GM19372 (cell line): ENCODE measurements around the gene EXOSC5.
"Not testable (repeated sequence)": the region's sequence is repeated elsewhere in the genome, so short reads cannot be mapped to it uniquely, and the experiment has no call there.

Source experiments
- ATAC-seq: cut with Tn5 transposase; IDR thresholded peaks from one replicate; pipeline ENCODE4 v1.9.1; 2021; ENCODE audit warnings: mild to moderate bottlenecking, low read depth, moderate library complexity; ENCODE audit not compliant: unreplicated experiment

Gene EXOSC5

DNA sequence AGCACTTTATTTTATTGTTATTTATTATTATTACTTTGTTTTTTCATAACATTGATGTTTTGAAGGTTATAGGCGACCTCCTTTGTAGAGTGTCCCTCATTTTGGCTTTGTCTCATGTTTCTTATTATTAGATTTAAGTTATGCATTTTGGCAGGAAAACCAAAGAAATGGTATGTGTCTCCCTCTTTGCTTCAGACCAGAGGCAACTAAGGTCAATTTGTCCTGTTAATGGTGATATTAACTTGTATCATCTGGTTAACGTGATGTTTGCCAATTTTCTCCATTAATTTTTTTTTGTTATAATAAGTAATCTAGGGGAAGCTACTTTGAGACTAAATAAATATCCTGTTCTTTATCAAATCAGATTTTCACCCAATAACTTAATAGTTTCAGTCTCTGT, 24.7 kb downstream of the EXOSC5 start:
- no peak for ATAC-seq

GRCh38 chr19:41371541-41371940, 25.6 kb downstream of the EXOSC5 start:
- ATAC-seq = no peak

DNA sequence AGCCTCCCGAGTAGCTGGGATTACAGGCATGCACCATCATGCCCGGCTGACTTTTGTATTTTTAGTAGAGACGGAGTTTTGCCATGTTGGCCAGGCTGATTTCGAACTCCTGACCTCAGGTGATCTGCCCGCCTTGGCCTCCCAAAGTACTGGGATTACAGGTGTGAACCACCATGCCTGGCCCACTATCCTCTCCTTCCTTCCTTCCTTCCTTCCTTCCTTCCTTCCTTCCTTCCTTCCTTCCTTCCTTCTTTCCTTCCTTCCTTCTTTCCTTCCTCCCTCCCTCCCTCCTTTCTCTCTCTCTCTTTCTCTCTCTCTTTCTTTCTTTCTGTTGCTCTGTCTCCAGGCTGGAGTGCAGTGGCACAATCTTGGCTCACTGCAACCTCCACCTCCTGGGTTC, 26.0 kb downstream of the EXOSC5 start:
- ATAC-seq = not testable (repeated sequence)

DNA sequence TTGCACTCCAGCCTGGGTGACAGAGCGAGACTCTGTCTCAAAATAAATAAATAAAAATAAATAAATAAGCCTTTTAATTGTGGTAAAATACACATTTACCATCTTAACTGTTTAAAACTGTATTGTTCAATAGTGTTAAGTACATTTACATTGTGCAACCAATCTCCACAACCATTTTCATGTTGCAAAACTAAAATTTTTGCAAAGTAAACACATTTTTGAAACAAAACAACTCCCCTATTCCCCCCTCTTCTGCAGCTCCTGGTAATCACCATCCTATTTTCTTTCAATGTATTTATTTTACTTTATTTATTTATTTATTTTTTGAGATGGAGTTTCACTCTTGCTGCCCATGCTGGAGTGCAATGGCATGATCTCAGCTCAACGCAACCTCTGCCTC, 27.4 kb downstream of the EXOSC5 start:
- ATAC-seq = no peak

DNA sequence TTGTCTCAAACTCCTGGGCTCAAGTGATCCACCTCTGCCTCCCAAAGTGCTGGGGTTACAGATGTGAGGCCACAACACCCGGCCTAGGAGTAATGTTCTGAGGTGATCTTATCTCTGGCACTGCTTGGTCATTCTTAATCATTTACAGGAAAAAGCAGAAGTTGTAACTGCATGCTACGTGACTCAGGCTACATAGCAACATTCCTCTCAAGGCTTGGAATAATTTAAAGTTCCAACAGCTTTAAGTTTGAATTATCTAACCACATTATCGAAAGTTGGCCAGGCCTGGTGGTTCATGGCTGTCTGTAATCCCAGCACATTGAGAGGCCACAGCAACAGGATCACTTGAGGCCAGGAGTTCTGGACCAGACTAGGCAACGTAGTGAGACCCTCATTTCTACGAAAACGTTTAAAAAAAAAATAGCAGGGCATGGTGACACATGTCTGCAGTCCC, 29.3 kb downstream of the EXOSC5 start:
- no peak for ATAC-seq

- ATAC-seq = no peak
Measured at GRCh38 chr19:41366089-41366488, 31.1 kb downstream of the EXOSC5 start.

DNA sequence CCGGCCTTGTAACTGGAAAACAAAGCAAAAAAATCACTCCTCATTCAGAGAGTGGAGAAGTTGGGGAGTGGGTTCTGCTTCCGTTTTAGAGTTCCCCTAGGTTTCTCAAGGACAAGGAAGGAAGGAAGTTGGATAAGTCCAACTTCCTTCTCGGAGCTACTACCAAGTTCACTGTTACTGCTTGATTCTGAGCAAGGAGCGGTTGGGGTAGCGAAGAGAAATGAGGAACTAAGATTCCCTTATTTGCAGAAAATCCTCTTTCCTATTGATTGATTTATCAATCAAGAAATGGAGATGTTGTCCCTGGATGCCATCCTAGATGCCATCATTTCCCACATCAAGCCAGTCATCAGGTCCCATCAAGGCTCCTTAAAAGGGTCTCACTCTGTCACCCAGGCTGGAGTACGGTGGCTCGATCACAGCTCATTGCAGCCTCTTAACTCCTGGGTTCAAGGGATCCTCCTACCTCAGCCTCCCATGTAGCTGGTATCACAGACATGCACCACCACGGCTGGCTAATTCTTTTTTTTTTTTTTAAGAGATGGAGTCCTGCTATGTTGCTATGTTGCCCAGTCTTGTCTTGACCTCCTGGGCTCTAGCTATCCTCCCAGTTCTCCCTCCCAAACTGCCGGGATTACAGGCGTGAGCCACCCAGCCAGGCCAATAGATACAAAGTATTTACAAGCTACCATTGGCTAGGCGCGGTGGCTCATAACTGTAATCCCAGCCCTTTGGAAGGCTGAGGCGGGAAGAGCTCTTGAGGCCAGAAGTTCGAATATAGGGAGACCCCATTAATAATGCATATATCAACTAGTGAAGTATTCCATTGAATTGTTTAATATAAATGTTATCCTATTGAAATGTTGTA, 32.4 kb downstream of the EXOSC5 start:
- ATAC-seq = no peak

GRCh38 chr19:41363753-41364523, 33.2 kb downstream of the EXOSC5 start, which contains the start of gene B9D2:
B9D2 (minus strand) TSS chr19:41364149; CDS start chr19:41363519, 630 bp downstream.
- peak; percentile 76 for ATAC-seq

DNA sequence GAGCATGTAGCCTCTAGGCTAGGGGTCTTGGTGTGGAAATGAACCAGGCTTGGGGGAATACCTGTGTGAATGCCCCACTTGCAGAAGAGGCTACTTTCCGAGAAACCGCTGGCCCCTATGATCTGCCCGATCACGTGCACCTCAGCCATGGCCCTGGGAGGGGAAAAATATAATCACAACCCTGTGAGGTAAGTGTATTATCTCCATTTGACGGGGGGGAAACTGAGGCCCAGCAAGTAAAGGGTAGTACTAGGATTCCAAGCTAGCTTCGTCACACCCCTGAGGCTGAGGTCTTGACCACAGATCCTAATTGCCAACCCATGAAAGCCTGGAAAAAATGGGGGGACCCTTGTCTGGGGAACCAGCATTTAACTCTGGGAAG, 33.8 kb downstream of the EXOSC5 start:
- no peak for ATAC-seq

- ATAC-seq = no peak
Measured at GRCh38 chr19:41362143-41362847, 34.9 kb downstream of the EXOSC5 start.

- no peak for ATAC-seq
Measured at GRCh38 chr19:41359741-41360140, 37.4 kb downstream of the EXOSC5 start.

DNA sequence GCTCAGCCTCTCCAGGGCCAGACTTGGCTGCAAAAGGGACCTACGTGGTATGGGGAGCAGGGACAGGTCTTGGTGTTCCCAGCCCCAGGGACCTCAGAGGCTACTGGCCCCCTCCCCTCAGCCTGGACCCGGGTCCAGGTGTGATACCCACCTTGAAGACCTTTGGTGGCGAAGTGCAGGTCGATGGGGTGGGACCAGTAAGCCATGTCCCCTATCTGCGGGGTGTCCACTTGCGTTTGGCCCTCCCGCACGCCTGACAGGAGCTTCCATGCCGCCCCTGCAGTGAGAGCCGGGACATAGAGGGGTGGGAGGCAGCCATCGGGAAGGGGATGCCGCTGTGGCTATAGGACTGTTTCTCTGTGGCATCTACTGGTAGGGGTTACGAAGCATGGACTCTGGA, 39.4 kb downstream of the EXOSC5 start:
- ATAC-seq = no peak

GRCh38 chr19:41356984-41357739, 40.0 kb downstream of the EXOSC5 start:
- ATAC-seq = no peak

- no peak for ATAC-seq
Measured at GRCh38 chr19:41355802-41356201, 41.4 kb downstream of the EXOSC5 start.

- ATAC-seq = no peak
Measured at GRCh38 chr19:41355035-41355434, 42.1 kb downstream of the EXOSC5 start.

- no peak for ATAC-seq
Measured at GRCh38 chr19:41354343-41354953, 42.7 kb downstream of the EXOSC5 start.

- ATAC-seq = peak; percentile 57
Measured at GRCh38 chr19:41353466-41354342, 43.5 kb downstream of the EXOSC5 start, which contains the start of gene TGFB1. TGFB1 (minus strand) TSS chr19:41353922; CDS start chr19:41353044, 878 bp downstream.

- no peak for ATAC-seq
Measured at GRCh38 chr19:41352609-41353465, 44.3 kb downstream of the EXOSC5 start.
